GM21390 (cell line): ENCODE measurements around the gene AGRN.
"Not testable (repeated sequence)": the region's sequence is repeated elsewhere in the genome, so short reads cannot be mapped to it uniquely, and the experiment has no call there.

Experiments
- ATAC-seq: cut with Tn5 transposase; IDR thresholded peaks from one replicate; pipeline ENCODE4 v1.9.1; 2021; ENCODE audit not compliant: unreplicated experiment

Gene AGRN

GRCh38 chr1:1063261-1063944 lies 43.5 kb downstream of the AGRN start:
- ATAC-seq = no peak

GRCh38 chr1:1063945-1064831 lies 44.3 kb downstream of the AGRN start:
- peak; percentile 44 for ATAC-seq

- no peak for ATAC-seq
Observed at GRCh38 chr1:1065265-1065939, 45.5 kb downstream of the AGRN start.

GRCh38 chr1:1065940-1066304 lies 46.0 kb downstream of the AGRN start:
- not testable (repeated sequence) for ATAC-seq

GRCh38 chr1:1066403-1067283 lies 46.7 kb downstream of the AGRN start:
- ATAC-seq = no peak

GRCh38 chr1:1067284-1067859 lies 47.5 kb downstream of the AGRN start:
- ATAC-seq = no peak

GRCh38 chr1:1067860-1068516 lies 48.1 kb downstream of the AGRN start:
- ATAC-seq = no peak

GRCh38 chr1:1068517-1069055 lies 48.7 kb downstream of the AGRN start:
- peak; percentile 15 for ATAC-seq

- peak; percentile 45 for ATAC-seq
Observed at GRCh38 chr1:1069056-1069710, 49.3 kb downstream of the AGRN start.

- no peak for ATAC-seq
Observed at GRCh38 chr1:1069711-1070676, 50.1 kb downstream of the AGRN start.

- no peak for ATAC-seq
Observed at GRCh38 chr1:1071486-1072298, 51.8 kb downstream of the AGRN start.

- ATAC-seq = no peak
Observed at GRCh38 chr1:1072299-1072848, 52.5 kb downstream of the AGRN start.

- no peak for ATAC-seq
Observed at GRCh38 chr1:1072849-1073742, 53.2 kb downstream of the AGRN start.

GRCh38 chr1:1073743-1074587 lies 54.0 kb downstream of the AGRN start, which contains the start of gene RNF223:
Gene RNF223, minus strand, starts transcription at chr1:1074306. Its CDS starts 1,740 bp downstream, at chr1:1072566.
- no peak for ATAC-seq

GRCh38 chr1:1074631-1075147 lies 54.8 kb downstream of the AGRN start:
- ATAC-seq = no peak
